Measurements from ENCODE around the gene FAAH2. TPM values are rescaled to one million over a fixed set of nuclear protein-coding genes. Genes with fewer than 3 reads are reported as not detected.

Gene FAAH2, protein sequence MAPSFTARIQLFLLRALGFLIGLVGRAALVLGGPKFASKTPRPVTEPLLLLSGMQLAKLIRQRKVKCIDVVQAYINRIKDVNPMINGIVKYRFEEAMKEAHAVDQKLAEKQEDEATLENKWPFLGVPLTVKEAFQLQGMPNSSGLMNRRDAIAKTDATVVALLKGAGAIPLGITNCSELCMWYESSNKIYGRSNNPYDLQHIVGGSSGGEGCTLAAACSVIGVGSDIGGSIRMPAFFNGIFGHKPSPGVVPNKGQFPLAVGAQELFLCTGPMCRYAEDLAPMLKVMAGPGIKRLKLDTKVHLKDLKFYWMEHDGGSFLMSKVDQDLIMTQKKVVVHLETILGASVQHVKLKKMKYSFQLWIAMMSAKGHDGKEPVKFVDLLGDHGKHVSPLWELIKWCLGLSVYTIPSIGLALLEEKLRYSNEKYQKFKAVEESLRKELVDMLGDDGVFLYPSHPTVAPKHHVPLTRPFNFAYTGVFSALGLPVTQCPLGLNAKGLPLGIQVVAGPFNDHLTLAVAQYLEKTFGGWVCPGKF
- 3.6 and 10.8 TPM in 2 replicates for total RNA-seq

DNA sequence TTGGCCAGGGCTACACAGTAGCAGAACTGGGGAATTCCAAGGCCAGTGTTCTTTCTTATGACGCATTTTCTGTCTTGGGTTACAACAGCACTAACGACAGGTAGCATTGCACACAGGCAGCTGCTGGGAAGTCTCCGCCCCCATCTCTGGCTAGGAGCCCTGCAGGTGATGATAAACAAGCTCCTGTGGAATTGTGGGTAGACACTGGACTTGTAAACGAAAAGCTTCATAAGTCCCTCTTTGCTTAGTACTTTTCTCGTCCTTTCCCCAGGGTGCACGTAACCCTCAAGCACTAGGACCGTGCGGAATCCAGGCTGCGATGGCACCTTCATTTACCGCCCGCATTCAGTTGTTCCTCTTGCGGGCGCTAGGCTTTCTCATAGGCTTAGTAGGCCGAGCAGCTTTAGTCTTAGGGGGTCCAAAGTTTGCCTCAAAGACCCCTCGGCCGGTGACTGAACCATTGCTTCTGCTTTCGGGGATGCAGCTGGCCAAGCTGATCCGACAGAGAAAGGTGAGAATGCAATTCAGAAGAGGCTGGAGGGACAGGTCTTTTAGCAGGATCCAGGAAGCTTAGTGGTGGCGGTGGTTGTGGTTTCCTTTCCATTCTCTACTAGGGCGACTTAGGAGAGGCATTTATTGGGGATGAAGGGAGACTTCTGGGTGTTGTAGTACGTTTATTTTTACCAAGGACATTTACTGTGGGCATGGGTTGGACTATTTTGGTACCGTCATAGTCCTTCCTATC lies at the start of gene FAAH2:
Gene FAAH2 (plus strand): TSS at position 200 of the 745 bp plus-strand sequence. CDS start 120 bp downstream, at position 320.

Other genes starting within 250 kb of the FAAH2 start
- gene SPIN2B, start 165.2 kb upstream of the FAAH2 start, total RNA-seq, result 1.1 and 2.9 TPM in 2 replicates
- not detected in 2 replicates for gene SPIN2A, start 149.3 kb upstream of the FAAH2 start, total RNA-seq

Measured in tracheal epithelial cell (primary cell).